NCI-H187 treated with DMSO at 0.1 percent for 48 hours (cell line): ENCODE measurements around the gene ZDHHC5.

Source experiments
- DNase-seq: peaks from one replicate; lab custom pipeline; 2025; lab: John Stamatoyannopoulos, UW

The ZDHHC5 gene

DNA sequence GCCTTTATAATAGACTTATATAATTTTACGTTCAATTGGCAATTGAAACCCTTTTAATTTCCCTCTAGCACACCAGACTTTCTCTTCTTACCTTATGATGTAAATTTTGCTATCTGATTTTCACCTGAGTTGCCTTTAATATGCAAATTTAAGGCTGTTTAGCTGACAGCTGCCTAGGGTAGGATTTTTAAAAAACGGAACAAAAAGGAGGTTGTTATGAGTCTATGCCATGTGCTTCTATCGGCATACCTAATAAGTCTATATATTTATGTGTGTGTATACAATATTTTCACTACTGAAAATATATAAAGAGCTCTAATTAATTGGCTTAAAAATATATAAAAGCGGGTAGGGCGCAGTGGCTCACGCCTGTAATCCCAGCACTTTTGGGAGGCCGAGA lies 61.6 kb downstream of the ZDHHC5 start:
- DNase-seq, result no peak

DNA sequence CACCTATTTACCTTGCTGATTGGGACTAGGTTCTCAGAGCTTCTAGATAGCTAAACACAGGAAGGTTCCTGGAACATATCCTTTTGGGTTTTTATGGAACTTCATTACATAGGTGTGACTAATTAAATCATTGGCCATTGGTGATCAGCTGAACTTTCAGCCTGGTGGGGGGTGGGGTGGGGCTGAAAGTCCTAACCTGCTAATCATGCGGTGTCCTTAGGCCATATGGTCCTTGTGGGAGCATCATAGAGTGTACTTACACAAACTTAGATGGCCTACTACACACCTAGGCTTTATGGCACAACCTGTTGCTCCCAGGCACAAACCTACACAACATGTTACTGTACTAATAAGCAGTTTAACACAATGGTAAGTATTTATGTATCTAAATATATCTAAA lies 64.7 kb downstream of the ZDHHC5 start:
- no peak for DNase-seq

DNA sequence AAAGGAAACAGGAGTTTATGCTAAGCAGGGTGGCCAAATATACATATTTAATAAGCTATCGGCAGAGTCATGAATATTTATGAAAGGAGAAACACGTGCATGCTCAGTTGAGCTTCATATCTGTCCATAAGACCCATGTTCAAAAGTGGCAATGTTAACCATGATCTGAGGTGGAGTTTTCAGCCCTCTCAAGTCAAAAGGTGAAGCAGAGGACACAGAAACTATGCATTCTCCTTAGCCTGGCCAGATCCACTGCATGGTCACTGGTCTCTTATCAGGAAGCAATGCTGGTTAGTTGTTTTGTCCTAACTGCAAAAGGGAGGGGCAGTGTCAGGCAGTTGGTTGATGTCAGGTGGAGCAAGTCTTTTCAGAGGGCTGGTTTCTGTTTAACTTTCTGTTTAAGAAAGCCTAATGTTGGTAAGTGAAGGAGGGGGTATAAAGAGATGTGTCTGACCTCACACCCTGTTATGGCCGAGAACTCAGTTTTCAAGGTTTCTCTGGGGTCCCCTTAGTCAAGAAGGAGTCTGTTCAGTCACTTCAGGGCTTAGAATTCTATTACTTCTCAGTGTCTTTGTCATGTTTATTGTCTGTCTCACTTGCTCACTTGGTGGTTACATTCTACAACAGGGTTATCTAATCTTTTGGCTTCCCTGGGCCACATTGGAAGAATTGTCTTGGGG lies 67.8 kb downstream of the ZDHHC5 start:
- no peak for DNase-seq

DNA sequence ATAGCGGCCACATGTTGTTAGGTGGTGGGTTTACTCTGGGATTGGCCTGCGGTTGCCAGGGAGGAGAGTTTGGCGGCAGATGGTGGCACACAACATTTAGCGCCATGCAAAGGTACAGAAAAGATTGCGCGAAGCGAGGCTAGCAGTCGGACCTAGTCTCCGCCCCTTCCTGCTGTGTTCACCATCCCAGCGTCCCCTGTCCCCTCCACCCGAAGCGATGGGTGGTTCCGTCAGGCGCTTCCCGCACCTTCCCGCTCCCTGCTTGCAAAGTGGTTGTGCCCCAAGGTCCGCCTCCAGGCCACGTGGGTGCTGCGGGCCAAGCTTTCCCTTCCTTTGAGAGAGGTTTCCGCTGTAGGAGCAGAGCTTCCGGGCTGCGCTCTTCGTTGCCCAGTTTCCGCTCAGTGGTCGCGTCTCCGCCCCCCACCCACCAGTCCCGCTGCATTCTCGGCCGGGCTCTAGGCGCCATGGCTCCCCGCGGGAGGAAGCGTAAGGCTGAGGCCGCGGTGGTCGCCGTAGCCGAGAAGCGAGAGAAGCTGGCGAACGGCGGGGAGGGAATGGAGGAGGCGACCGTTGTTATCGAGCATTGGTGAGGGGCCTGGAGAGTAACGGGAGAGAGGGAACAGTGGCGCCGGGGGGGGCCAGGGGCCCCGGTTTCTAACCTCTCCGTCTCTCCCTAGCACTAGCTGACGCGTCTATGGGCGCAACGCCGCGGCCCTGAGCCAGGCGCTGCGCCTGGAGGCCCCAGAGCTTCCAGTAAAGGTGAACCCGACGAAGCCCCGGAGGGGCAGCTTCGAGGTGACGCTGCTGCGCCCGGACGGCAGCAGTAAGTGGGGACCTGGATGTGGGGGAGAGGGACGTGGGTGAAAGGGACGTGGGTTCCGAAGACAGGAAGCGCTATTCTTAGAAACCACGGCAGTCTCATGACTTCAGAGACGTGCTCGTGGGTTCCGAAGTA lies 73.5 kb downstream of the ZDHHC5 start, which contains the start of gene SELENOH:
SELENOH (plus strand) TSS at position 360 of the 955 bp plus-strand sequence; CDS start at position 465, 105 bp downstream.
- DNase-seq, result peak; percentile 67

DNA sequence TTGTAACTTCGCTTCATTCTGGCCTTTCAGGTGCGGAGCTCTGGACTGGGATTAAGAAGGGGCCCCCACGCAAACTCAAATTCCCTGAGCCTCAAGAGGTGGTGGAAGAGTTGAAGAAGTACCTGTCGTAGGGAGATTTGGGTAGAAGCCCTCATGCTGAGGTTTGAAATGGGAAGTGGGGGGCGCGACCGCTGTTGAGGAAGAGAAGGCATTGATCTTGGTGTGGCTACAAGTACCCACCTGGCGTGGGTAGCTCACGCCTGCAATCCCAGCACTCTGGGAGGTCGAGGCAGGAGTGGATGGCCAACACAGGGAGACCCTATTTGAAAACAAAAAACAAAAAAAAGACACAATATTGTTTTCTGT lies 74.2 kb downstream of the ZDHHC5 start:
- DNase-seq, result no peak

DNA sequence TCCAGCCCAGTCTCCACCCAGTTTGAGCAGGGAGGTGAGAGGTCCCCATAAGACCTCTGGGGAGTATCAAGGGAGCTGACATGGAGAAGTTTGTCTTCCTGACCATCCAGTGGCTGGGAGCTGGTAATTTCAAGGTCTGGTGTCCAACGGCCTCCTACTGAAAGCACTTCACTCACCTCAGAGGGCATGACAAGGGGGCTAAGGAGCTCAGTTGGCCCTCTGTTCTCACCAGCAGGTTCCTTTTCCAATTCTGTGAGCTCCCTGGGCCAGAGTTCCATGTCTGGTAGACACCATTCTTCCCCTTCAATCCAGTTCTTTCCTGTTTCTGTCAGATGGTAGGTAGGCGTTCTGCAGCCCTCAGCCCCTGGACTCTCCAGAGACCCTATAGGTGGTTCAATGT lies 76.4 kb downstream of the ZDHHC5 start:
- no peak for DNase-seq

DNA sequence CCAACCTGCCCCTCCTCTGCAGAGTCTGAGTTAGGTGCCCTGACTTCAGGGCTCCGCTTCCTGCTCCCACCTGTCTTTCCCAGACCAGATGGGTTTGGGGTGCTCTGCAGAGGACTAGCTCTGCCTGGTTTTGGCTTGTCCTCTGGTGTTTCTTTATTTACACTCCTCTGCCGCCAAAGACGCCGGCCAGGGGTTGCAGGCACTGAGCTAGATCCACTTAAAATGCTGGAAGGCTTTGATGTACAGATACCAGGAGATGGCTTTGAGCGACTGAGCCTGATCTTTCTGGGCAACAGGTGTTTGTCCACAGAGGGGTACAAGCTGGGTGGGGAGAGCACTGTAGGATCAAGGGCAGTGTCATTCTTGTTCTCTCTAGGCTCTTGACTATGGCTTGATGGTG lies 77.3 kb downstream of the ZDHHC5 start:
- DNase-seq, result no peak

DNA sequence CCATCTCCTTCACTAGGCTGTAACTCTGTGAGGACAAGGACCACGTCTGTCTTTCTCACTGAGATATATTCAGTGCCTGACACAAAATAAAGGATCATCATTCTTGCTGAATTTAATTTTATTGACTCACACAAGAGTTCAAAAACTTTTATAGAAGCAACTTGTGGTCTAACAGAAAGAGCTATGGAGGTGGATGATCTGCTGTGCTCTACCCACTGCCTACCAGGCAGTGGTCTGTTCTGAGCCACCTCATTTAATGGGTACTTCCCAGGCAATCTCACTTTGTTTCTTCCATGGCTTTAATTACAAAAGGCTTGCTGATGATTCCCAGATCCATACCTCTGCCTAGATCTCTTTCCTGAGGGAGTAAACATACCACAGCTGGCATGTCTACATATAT lies 79.0 kb downstream of the ZDHHC5 start:
- no peak for DNase-seq
